AG08396 (cell line): ENCODE measurements around the gene TMEM178B.
"Not testable (repeated sequence)": the region's sequence is repeated elsewhere in the genome, so short reads cannot be mapped to it uniquely, and the experiment has no call there.

Experiments used
- DNase-seq: peaks from one replicate; pipeline ENCODE4 v3.0.0; 2012; ENCODE audit warnings: low spot score, mixed read lengths

TMEM178B gene

GRCh38 chr7:141184532-141185190 lies 110.8 kb downstream of the TMEM178B start:
- DNase-seq, result no peak

GRCh38 chr7:141185369-141185967 lies 111.6 kb downstream of the TMEM178B start:
- DNase-seq, result no peak

DNA sequence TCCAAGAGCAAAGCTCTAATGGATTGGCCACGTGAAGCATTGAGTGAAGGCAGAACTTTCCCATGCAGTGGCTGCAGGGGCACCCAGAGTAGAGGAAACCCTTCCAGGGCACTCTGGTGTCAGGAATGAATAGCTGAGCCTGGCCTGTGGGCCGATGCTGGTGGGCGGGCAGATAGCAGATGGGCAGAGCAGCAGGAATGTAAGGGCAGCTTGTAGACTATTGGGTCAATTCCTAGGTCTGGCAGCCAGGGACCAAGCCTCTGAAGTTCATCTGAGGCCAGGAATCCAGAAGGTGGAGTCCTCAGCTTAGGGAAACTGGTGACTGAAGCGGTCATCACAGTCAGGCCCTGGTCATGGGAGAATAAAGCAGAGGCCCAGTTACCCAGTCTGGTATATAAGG lies 115.4 kb downstream of the TMEM178B start:
- no peak for DNase-seq

DNA sequence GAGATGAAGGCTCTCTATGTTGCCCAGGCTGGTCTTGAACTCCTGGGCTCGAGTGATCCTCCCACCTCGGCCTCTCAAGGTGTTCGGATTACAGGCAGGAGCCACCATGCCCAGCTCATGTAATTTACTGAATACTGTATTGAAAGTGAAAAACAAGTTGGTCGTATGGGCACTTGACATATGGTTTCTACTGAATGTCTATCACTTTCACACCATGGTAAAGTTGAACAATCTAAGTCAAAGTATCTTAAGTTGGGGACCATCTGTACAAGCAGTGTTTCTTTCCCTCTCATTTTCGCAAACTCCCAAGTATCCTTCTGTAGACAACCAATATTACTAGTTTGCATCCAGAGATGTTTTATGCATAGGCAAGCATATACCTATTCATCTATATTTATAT lies 116.6 kb downstream of the TMEM178B start:
- DNase-seq, result no peak

DNA sequence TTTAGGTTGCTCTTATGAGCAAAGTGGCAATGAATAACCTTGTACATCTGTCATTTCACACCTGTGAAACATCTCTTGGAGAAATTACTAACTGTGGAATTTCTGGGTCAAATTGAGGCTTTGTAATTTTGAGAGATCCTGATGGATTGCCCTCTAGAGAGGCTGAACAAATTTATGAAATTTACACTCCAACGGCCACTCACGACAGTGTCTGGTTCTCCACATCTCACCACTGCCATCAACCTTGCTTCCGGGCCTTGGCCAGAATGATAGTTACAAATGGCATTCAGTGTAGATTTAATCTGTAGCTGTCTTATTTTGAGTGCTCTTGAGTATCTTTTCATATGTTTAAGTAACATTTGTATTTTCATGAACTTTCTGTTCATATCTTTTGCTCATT lies 117.4 kb downstream of the TMEM178B start:
- no peak for DNase-seq

DNA sequence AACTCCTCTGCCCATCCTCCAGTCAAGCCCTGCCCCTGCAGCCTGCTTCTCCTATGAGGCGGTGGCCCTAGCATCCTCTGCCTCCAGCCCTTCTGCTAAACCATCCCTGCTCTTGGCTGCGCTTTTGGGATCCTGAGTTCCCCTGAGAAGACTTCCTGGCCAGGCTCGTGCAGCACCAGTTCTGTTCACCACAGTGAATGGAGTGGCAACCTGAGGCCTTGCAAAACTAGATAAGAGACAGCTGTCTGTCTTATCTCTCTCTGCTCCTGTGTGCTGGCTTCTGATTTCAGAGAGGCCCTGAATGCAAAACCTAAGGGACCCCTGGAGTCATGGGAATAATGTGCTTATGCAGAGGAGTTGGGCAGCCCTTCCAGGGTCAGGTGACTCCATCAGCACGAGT lies 119.2 kb downstream of the TMEM178B start:
- DNase-seq, result no peak

GRCh38 chr7:141195722-141196121 lies 121.9 kb downstream of the TMEM178B start:
- not testable (repeated sequence) for DNase-seq

- no peak for DNase-seq
Observed at GRCh38 chr7:141198194-141198958, 124.5 kb downstream of the TMEM178B start.

DNA sequence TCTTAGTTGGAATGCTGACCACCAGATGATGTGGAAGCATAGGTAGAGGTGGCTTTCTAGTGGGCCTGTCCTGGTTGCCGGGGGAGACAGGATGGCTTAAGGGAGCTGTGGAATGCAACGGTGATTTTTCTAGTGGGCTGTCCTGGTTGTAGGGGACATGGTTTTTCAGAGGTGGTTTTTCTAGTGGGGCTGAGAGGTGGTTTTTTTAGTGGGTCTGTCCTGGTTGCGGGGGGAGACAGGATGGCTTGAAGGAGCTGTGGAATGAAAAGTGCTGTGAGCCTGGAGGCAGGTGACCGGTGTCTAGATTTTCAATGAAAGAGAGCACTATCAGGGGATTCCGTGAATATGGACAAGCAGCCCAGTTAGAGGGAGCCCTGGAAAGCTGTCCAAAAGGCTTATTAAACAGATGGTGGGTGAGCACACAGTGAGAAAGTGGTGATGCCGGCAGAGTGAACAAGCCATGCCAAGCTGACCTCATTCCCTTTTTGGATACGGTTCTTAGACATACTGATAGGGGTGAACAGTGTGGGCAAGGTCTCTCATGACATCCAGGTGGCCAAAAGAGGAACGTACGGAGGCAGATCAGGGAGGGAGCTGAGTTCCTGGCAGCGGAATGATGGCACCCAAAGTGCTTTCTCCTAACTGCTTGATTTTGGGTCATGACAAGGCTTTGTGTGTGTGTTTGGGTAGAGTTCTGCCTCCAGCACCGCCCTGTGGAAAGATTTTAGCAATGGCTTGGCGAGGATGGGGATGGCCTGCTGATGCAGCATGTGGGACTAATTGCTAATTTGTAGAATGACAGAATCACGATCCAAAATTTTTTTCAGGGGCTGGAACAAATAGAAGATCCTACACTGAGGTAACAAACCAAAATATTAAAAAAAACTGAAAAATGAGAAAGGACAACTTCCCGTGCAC lies 126.6 kb downstream of the TMEM178B start:
- no peak for DNase-seq

- no peak for DNase-seq
Observed at GRCh38 chr7:141201145-141201885, 127.5 kb downstream of the TMEM178B start.

GRCh38 chr7:141202535-141202934 lies 128.7 kb downstream of the TMEM178B start:
- DNase-seq, result no peak

- DNase-seq, result no peak
Observed at GRCh38 chr7:141203177-141203576, 129.3 kb downstream of the TMEM178B start.

- no peak for DNase-seq
Observed at GRCh38 chr7:141203586-141203985, 129.7 kb downstream of the TMEM178B start.

DNA sequence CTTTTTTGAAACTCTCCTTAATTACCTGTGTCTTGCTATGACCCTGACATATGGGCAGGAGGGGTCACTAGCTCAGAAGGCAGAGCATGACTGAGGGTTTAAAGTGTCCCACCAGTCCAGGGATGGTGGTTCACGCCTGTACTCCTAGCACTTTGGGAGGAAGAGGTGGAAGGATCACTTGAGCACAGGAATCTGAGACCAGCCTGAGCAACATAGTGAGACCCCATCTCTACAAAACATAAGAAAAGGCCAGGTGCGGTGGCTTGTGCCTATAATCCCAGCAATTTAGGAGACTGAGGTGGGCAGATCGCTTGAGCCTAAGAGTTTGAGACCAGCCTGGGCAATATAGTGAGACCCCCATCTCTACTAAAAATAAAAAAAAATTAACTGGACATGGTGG lies 133.8 kb downstream of the TMEM178B start:
- no peak for DNase-seq

- no peak for DNase-seq
Observed at GRCh38 chr7:141208539-141208938, 134.7 kb downstream of the TMEM178B start.

GRCh38 chr7:141209454-141209853 lies 135.6 kb downstream of the TMEM178B start:
- no peak for DNase-seq

GRCh38 chr7:141210862-141211261 lies 137.0 kb downstream of the TMEM178B start:
- DNase-seq, result no peak

DNA sequence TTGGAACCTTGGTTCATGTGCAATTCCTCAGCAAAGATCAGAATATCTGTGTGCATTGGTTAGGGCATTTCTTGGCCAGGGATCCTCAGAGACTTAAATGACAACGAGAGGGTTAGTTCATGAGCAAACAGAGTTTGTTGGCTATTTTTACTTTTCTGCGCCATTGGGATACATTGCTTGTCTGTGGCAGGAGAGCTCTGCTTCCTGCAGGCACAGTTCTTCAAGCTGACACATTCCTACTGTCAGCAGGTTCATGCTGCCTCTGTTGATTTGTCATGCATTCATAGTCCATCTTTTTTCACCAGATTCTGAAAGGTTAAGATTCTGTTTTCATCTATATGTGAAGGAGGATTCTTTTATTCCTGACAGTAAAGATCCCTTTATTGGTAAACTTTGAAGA lies 139.4 kb downstream of the TMEM178B start:
- no peak for DNase-seq

DNA sequence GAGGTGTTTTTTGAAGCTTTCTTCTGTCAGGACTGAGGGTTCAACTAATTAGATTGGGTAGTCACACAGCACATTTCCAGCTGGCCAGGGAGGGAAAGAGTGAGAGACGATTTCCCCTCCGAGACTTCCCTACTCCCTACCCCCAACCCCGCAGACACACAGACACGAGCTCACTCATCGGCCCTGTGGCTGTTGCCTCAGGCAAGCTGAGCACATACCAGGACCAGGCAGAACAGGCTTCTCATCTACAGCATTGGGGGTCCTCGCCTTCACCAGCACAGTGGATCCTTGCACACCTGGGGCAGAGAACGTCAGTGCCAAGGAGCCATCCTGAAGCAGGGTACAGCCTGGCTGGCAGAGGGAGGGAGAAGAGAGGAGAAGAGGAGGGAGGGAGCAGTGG lies 144.1 kb downstream of the TMEM178B start:
- no peak for DNase-seq

DNA sequence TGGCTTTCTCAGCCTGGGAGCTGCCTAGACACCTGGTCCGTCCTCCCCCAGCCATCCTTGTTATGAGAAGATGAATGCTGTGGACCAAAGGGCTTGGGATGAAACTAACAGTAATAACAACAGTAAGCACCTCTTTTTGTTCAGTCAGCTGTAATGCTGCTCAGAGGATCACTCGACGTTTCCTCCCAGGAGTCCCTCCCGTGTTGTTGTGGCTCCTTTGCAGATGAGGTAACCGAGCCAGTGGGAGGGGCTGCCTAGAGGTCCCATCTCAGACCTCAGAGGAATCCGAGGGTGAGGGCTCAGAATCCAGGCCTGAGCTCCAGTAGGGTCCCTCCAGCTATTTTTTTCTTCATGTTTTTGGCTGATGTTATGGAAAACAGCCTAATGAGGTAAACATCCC lies 145.1 kb downstream of the TMEM178B start:
- DNase-seq, result no peak

DNA sequence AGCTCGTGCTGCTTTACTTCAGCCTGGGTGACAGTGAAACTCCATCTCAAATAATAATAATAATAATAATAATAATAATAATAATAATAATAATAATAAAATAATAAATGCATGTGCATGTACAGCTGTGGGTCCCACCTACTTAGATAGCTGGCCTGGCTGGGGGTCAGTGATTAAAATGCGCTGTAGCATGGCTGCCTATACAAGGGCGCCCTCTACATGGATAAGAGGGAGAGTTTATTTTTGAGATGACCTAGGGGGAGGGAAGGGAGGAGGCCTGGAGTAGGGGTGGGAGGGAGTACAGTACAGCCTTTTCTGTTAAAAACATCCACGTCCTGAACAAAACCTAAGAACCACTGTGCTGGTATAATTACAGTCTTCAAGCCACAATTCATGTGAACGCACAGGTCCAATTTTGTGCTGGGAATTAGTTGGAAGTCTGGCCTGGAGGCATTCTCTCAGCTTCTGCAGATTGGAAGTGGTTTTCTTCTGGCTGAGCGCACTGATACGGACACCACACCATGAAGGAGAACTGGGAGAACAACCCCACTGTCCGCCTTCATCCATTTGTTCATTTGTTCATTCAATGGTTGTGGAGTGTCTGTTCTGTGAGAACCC lies 146.5 kb downstream of the TMEM178B start:
- DNase-seq, result no peak
